ENCODE measurements around the gene PCED1B.

DNA sequence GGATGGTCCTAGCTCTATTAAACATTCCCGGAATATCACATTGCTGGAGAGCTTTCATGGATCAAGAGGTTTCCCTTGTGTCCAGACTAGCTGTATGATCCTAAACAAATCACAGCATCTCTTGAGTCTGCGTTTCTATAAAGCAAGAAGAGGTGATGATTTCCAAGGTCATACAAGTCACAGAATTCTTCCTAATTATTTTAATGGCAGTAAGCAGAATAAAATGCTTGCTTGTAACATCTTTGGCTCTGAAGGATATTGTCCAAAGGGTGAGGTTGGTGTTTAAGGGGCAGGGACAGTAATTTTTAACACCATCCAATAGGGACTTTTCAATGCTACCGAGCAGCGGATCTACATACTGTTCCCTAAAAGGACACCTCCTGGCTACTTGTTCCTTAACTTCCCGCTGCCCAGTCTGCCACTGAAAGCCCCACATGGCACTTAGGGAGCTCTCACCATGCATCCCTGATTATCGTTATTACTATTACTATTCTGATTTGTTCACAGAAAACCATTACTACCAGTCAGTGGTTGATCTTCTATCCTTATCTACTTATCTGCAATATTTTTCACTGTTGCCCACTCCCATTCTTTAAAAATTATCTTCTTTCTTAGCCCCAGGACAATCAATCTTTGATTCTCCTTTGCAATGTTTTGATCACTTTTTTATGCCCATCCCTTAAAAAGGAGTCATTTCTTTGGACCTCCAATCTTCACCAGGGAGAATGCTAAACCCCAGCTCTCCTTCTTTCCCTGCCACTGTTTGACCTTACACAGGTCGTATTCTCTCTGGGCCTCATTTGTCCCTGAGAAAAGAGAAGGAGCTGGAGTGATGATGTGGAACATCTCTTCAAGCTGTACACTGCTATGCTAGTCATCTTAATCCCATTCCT lies 4.0 kb upstream of the PCED1B start:
- no peak for TF ChIP-seq POLR2AphosphoS5 (IDR thresholded peaks at IDR 0.05)
- TF ChIP-seq, protein P1, sequence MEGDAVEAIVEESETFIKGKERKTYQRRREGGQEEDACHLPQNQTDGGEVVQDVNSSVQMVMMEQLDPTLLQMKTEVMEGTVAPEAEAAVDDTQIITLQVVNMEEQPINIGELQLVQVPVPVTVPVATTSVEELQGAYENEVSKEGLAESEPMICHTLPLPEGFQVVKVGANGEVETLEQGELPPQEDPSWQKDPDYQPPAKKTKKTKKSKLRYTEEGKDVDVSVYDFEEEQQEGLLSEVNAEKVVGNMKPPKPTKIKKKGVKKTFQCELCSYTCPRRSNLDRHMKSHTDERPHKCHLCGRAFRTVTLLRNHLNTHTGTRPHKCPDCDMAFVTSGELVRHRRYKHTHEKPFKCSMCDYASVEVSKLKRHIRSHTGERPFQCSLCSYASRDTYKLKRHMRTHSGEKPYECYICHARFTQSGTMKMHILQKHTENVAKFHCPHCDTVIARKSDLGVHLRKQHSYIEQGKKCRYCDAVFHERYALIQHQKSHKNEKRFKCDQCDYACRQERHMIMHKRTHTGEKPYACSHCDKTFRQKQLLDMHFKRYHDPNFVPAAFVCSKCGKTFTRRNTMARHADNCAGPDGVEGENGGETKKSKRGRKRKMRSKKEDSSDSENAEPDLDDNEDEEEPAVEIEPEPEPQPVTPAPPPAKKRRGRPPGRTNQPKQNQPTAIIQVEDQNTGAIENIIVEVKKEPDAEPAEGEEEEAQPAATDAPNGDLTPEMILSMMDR (IDR thresholded peaks at IDR 0.05): no peak
